ENCODE measurements around the gene GRB10. TPM values are rescaled to one million over a fixed set of nuclear protein-coding genes. Genes with fewer than 3 reads are reported as not detected.

GRB10 gene
- total RNA-seq, 4 donors from 2014 or later: 8.8 to 55.7 (median 14.3) TPM

- intact Hi-C loops (cut with DNase I; ENCODE audit: low total_unique reads): loop anchor here (1.0 kb wide), 1 partner anchor 38 kb away; no protein-coding TSS in a partner anchor
- in situ Hi-C loops (cut with MboI; ENCODE audit: low pct_ligation_motif_present in 1 of 4, low pct_unique_long_range_greater_than_20kb in 1 of 4, low sequenced_read_pairs in 3 of 4): loop anchor here in 3 of 4 donors (25.0 kb wide), 3 partner anchors 94 to 531 kb away; partner anchors contain the start of gene FIGNL1 (in 1 of the 3)
- H3K36me3 ChIP-seq: no peaks in the 10 kb centered on the region
- peaks cover 4 to 23% (median 11%) of the 10 kb centered on the region in 4 donors for H3K4me1 ChIP-seq
- WGBS, 2 donors (ENCODE audit: low coverage in 1 of 2): 59 to 67% methylated on average over 4 to 5 of the region's 5 CpGs
- peak in 2 of 3 donors; percentile 20 to 65 for TF ChIP-seq POLR2AphosphoS5 (IDR thresholded peaks at IDR 0.05)
- no peak for TF ChIP-seq CTCF (IDR thresholded peaks at IDR 0.05)
- no peak for TF ChIP-seq POLR2A (IDR thresholded peaks at IDR 0.05)
- no peak overlapping the region for H3K4me3 ChIP-seq
- no peaks in the 10 kb centered on the region for H3K9me3 ChIP-seq
- DNase-seq: no peak
- H3K27ac ChIP-seq: peak overlapping the region; percentile 59 to 73 (median 66)
- H3K27me3 ChIP-seq: no peaks in the 10 kb centered on the region
Measured at GRCh38 chr7:50667789-50668226, 114.9 kb downstream of the GRB10 start.

- no peaks in the 10 kb centered on the region for H3K36me3 ChIP-seq
- H3K27me3 ChIP-seq: no peaks in the 10 kb centered on the region
- no peaks in the 10 kb centered on the region for H3K9me3 ChIP-seq
- 48 to 50% methylated on average over 3 to 4 of the region's 4 CpGs for WGBS, 2 donors (ENCODE audit: low coverage in 1 of 2)
- no peak overlapping the region for H3K4me3 ChIP-seq
- no peak for DNase-seq
- peak overlapping the region; percentile 59 to 73 (median 66) for H3K27ac ChIP-seq
- intact Hi-C loops (cut with DNase I; ENCODE audit: low total_unique reads): loop anchor here (1.0 kb wide), 1 partner anchor 37 kb away; no protein-coding TSS in a partner anchor
- TF ChIP-seq POLR2A (IDR thresholded peaks at IDR 0.05) (no peak), POLR2AphosphoS5 (IDR thresholded peaks at IDR 0.05) (no peak), EP300 (IDR thresholded peaks at IDR 0.05; ENCODE audit: low read depth) (no peak), CTCF (IDR thresholded peaks at IDR 0.05) (no peak)
- in situ Hi-C loops (cut with MboI; ENCODE audit: low pct_ligation_motif_present in 1 of 4, low pct_unique_long_range_greater_than_20kb in 1 of 4, low sequenced_read_pairs in 3 of 4): loop anchor here in 3 of 4 donors (25.0 kb wide), 3 partner anchors 95 to 530 kb away; partner anchors contain the start of gene FIGNL1 (in 1 of the 3)
- peaks cover 4 to 23% (median 11%) of the 10 kb centered on the region in 4 donors for H3K4me1 ChIP-seq
Measured at GRCh38 chr7:50667338-50667737, 115.4 kb downstream of the GRB10 start.

- DNase-seq: no peak
- H3K27me3 ChIP-seq: no peaks in the 10 kb centered on the region
- H3K4me3 ChIP-seq: no peak overlapping the region
- 80 to 94% methylated on average over 2 to 11 of the region's 11 CpGs for WGBS, 2 donors (ENCODE audit: low coverage in 1 of 2)
- in situ Hi-C loops (cut with MboI; ENCODE audit: low pct_ligation_motif_present in 1 of 4, low pct_unique_long_range_greater_than_20kb in 1 of 4, low sequenced_read_pairs in 3 of 4): loop anchor here in 3 of 4 donors (25.0 kb wide), 3 partner anchors 96 to 529 kb away; partner anchors contain the start of gene FIGNL1 (in 1 of the 3)
- intact Hi-C loops (cut with DNase I; ENCODE audit: low total_unique reads): no loop called here
- no peaks in the 10 kb centered on the region for H3K36me3 ChIP-seq
- H3K9me3 ChIP-seq: no peaks in the 10 kb centered on the region
- H3K27ac ChIP-seq: no peak overlapping the region
- no peak for TF ChIP-seq POLR2A (IDR thresholded peaks at IDR 0.05)
- TF ChIP-seq CTCF (IDR thresholded peaks at IDR 0.05): no peak
- no peak for TF ChIP-seq EP300 (IDR thresholded peaks at IDR 0.05; ENCODE audit: low read depth)
- no peak for TF ChIP-seq POLR2AphosphoS5 (IDR thresholded peaks at IDR 0.05)
- peaks cover 4 to 31% (median 14%) of the 10 kb centered on the region in 4 donors for H3K4me1 ChIP-seq
Measured at GRCh38 chr7:50666124-50666496, 116.6 kb downstream of the GRB10 start.

GRCh38 chr7:50665403-50666123, 117.1 kb downstream of the GRB10 start:
- 75 to 86% methylated on average over 2 to 17 of the region's 17 CpGs for WGBS, 2 donors (ENCODE audit: low coverage in 1 of 2)
- Histone ChIP-seq H3K4me1 (peaks cover 4 to 35% (median 14%) of the 10 kb centered on the region in 4 donors), H3K9me3 (no peaks in the 10 kb centered on the region), H3K36me3 (no peaks in the 10 kb centered on the region), H3K27me3 (no peaks in the 10 kb centered on the region), H3K4me3 (no peak overlapping the region), H3K27ac (no peak overlapping the region)
- in situ Hi-C loops (cut with MboI; ENCODE audit: low pct_ligation_motif_present in 1 of 4, low pct_unique_long_range_greater_than_20kb in 1 of 4, low sequenced_read_pairs in 3 of 4) (loop anchor here in 3 of 4 donors (25.0 kb wide), 3 partner anchors 97 to 528 kb away; partner anchors contain the start of gene FIGNL1 (in 1 of the 3)), intact Hi-C loops (cut with DNase I; ENCODE audit: low total_unique reads) (no loop called here)
- DNase-seq: no peak
- no peak for TF ChIP-seq CTCF (IDR thresholded peaks at IDR 0.05)
- TF ChIP-seq POLR2A (IDR thresholded peaks at IDR 0.05): no peak
- TF ChIP-seq EP300 (IDR thresholded peaks at IDR 0.05; ENCODE audit: low read depth): no peak
- no peak for TF ChIP-seq POLR2AphosphoS5 (IDR thresholded peaks at IDR 0.05)
